Measurements from ENCODE around the gene LRBA. TPM values are rescaled to one million over a fixed set of nuclear protein-coding genes. Genes with fewer than 3 reads are reported as not detected.

Gene LRBA
- total RNA-seq, 4 donors from 2014 or later, result 8.5 to 18.0 (median 11.9) TPM

DNA sequence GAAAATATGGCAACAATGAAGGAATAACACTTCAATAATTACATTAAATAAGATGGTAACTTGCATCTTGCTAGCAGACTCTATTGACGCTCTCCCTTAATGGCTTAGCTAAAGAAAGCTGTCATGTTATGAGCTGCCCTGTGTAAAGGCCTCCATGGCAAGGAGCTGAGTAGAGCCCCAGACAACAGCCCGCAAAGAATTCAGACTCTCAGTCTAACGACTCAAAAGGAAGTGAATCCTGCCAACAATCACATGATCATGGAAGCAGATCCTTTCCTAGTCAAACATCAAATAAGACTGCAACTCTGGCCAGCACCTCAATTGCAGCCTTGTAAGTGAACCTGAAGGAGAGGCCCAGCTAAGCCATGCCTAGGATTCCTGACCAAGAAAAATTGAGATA, 275.5 kb downstream of the LRBA start:
- in situ Hi-C loops (cut with MboI; ENCODE audit: low sequenced_read_pairs in 4 of 4), result no loop called here
- DNase-seq, result no peak
- Histone ChIP-seq H3K27ac (no peak overlapping the region), H3K36me3 (no peaks in the 10 kb centered on the region), H3K4me3 (no peak overlapping the region), H3K4me1 (no peaks in the 10 kb centered on the region), H3K9me3 (no peaks in the 10 kb centered on the region), H3K27me3 (no peaks in the 10 kb centered on the region)
- TF ChIP-seq, protein P1, sequence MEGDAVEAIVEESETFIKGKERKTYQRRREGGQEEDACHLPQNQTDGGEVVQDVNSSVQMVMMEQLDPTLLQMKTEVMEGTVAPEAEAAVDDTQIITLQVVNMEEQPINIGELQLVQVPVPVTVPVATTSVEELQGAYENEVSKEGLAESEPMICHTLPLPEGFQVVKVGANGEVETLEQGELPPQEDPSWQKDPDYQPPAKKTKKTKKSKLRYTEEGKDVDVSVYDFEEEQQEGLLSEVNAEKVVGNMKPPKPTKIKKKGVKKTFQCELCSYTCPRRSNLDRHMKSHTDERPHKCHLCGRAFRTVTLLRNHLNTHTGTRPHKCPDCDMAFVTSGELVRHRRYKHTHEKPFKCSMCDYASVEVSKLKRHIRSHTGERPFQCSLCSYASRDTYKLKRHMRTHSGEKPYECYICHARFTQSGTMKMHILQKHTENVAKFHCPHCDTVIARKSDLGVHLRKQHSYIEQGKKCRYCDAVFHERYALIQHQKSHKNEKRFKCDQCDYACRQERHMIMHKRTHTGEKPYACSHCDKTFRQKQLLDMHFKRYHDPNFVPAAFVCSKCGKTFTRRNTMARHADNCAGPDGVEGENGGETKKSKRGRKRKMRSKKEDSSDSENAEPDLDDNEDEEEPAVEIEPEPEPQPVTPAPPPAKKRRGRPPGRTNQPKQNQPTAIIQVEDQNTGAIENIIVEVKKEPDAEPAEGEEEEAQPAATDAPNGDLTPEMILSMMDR (IDR thresholded peaks at IDR 0.05 in 4 of 5, conservative IDR thresholded peaks at IDR 0.05 in 1 of 5), result no peak
- no peak for TF ChIP-seq POLR2A (IDR thresholded peaks at IDR 0.05)
- intact Hi-C loops (cut with DNase I; ENCODE audit: low total_unique reads), result no loop called here
- no peak for ATAC-seq

DNA sequence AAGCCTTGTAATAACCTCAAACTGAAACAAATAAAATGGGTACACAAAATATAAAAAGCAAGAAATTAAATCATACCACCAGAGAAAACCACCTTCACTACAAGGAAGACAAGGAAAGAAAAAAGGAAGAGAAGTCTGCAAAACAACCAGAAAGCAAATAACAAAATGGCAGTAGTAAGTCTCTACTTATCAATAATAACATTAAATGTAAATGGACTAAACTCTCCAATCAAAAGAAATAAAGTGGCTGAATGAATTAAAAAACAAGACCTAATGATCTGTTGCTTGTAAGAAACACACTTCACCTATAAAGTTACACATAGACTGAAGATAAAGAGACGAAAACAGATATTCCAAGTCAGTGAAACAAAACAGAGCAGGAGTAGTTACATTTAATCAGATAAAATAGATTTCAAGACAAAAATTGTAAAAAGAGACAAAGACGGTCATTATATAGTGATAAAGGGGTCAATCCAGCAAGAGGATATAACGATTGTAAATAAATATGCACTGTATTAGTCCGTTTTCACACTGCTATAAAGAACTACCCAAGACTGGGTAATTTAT, 289.0 kb downstream of the LRBA start:
- Histone ChIP-seq H3K36me3 (peaks cover 0 to 8% of the 10 kb centered on the region in 2 donors), H3K27ac (no peak overlapping the region), H3K27me3 (no peaks in the 10 kb centered on the region), H3K4me1 (peaks cover 0 to 7% of the 10 kb centered on the region in 2 donors), H3K4me3 (no peak overlapping the region), H3K9me3 (peaks cover 0 to 4% (median 0%) of the 10 kb centered on the region in 3 donors)
- no peak for DNase-seq
- no peak for ATAC-seq
- in situ Hi-C loops (cut with MboI; ENCODE audit: low sequenced_read_pairs in 4 of 4), result no loop called here
- intact Hi-C loops (cut with DNase I; ENCODE audit: low total_unique reads), result no loop called here
- TF ChIP-seq POLR2A (IDR thresholded peaks at IDR 0.05), result no peak
- TF ChIP-seq, protein P1 (IDR thresholded peaks at IDR 0.05 in 4 of 5, conservative IDR thresholded peaks at IDR 0.05 in 1 of 5), result no peak

DNA sequence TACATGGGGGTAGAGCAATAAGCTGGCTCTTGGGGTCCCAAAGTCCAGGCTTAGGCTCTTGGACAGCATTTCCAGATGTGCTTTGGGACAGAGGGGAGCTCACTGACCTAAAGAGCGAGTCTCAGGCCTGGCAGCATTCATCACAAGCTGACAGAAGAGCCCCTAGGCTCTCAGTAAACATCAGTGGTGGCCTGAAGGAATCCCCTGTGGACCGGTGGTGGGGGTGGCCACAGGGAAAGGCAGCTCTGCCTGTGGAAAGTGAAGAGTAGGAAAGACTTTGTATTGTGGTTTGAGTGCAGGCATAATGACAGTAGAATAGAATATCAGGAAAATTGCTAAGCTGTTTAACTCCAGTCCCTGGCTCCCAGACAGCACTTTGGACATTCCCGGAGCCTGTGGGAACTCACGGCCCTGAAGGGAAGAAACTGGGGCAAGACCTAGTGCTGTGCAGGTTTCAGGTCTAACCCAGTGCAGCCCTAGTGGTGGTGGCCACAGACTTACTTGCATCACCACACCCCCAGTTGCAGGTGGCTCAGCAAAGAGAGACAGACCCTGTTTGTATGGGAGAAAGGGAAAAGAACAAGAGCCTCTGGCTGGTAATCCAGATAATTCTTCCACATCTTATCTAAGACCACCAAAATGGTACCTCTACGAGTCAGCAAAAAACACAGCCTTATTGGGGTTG, 291.2 kb downstream of the LRBA start:
- H3K9me3 ChIP-seq, result peaks cover 0 to 4% (median 0%) of the 10 kb centered on the region in 3 donors
- H3K36me3 ChIP-seq, result peaks cover 0 to 8% of the 10 kb centered on the region in 2 donors
- peaks cover 0 to 7% of the 10 kb centered on the region in 2 donors for H3K4me1 ChIP-seq
- TF ChIP-seq POLR2A (IDR thresholded peaks at IDR 0.05), result no peak
- TF ChIP-seq, protein P1 (IDR thresholded peaks at IDR 0.05 in 4 of 5, conservative IDR thresholded peaks at IDR 0.05 in 1 of 5), result no peak
- no peaks in the 10 kb centered on the region for H3K27me3 ChIP-seq
- DNase-seq, result no peak
- ATAC-seq, result no peak
- intact Hi-C loops (cut with DNase I; ENCODE audit: low total_unique reads) (no loop called here), in situ Hi-C loops (cut with MboI; ENCODE audit: low sequenced_read_pairs in 4 of 4) (no loop called here)
- peak overlapping the region in 3 of 4 donors; percentile 27 to 53 (median 39) for H3K27ac ChIP-seq
- H3K4me3 ChIP-seq, result no peak overlapping the region

DNA sequence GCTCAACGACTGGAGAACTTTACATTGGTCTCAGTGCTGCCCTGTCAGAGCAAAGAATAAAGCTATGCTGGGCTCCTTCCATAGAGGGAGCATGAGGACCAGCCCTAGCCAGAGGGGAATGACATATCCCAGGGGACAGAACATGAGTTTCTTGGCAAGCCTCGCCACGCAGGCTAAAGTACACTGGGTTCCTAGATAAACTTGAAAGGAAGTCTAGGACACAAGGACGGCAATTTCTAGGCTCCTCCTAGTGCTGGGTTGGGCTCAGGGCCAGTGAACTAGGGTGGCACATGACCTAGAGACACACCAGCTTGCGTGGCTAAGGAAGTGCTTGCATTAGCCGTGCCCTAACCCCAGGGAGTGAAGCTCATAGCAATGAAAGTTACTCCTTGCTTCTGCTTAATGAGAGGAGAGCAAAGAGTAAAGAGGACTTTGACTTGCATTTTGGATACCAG, 292.1 kb downstream of the LRBA start:
- intact Hi-C loops (cut with DNase I; ENCODE audit: low total_unique reads) (no loop called here), in situ Hi-C loops (cut with MboI; ENCODE audit: low sequenced_read_pairs in 4 of 4) (no loop called here)
- peak; percentile 60 to 64 for DNase-seq
- H3K4me3 ChIP-seq, result no peak overlapping the region
- peaks cover 0 to 4% (median 0%) of the 10 kb centered on the region in 3 donors for H3K9me3 ChIP-seq
- TF ChIP-seq POLR2A (IDR thresholded peaks at IDR 0.05), result no peak
- TF ChIP-seq, protein P1 (IDR thresholded peaks at IDR 0.05 in 4 of 5, conservative IDR thresholded peaks at IDR 0.05 in 1 of 5), result peak in 2 of 5 experiments; percentile 32 to 43
- H3K27ac ChIP-seq, result peak overlapping the region in 3 of 4 donors; percentile 27 to 53 (median 39)
- peaks cover 0 to 8% of the 10 kb centered on the region in 2 donors for H3K36me3 ChIP-seq
- ATAC-seq, result peak; percentile 95
- H3K4me1 ChIP-seq, result peaks cover 0 to 7% of the 10 kb centered on the region in 2 donors
- H3K27me3 ChIP-seq, result no peaks in the 10 kb centered on the region

All from gastrocnemius medialis (tissue), 4 donors.